Liver (tissue), 9 donors: ENCODE measurements around the gene GATD1. TPM values are rescaled to one million over a fixed set of nuclear protein-coding genes. Genes with fewer than 3 reads are reported as not detected.

Source experiments
- DNase-seq: peaks from one replicate; pipeline ENCODE4 v3.0.0-alpha.2; 2017; ENCODE audit warnings: low spot score
- H3K27ac ChIP-seq, 2 donors: one replicate each; pipeline ENCODE4 v1.7.0; 2013; ENCODE audit warnings: inconsistent platforms in 2 of 2, low read length in 2 of 2, control low read depth in 1 of 2, low read depth in 1 of 2, mild to moderate bottlenecking in 1 of 2
- H3K27me3 ChIP-seq, 4 donors: one replicate each; pipeline versions ENCODE4 v1.6.1 to v1.7.0; 2013; ENCODE audit warnings: low read length in 3 of 4, inconsistent platforms in 1 of 4, mild to moderate bottlenecking in 1 of 4, moderate library complexity in 1 of 4; ENCODE audit not compliant: control insufficient read depth in 4 of 4, insufficient read depth in 4 of 4
- H3K36me3 ChIP-seq, 4 donors: one replicate each; pipeline versions ENCODE4 v1.6.1 to v1.7.0; 2013; ENCODE audit warnings: low read length in 3 of 4, mild to moderate bottlenecking in 3 of 4, low read depth in 1 of 4, moderate library complexity in 1 of 4; ENCODE audit not compliant: control insufficient read depth in 4 of 4, insufficient read depth in 3 of 4
- H3K4me1 ChIP-seq, 4 donors: one replicate each; pipeline versions ENCODE4 v1.6.1 to v1.7.0; 2013; ENCODE audit warnings: low read length in 3 of 4, mild to moderate bottlenecking in 3 of 4, moderate library complexity in 1 of 4; ENCODE audit not compliant: control insufficient read depth in 4 of 4, insufficient read depth in 4 of 4
- H3K4me3 ChIP-seq, 3 donors: one replicate each; pipeline versions ENCODE4 v1.6.1 to v1.7.0; 2013; ENCODE audit warnings: low read length in 3 of 3, control low read depth in 1 of 3, low read depth in 1 of 3, mild to moderate bottlenecking in 1 of 3
- H3K9ac ChIP-seq, 2 donors: one replicate each; pipeline ENCODE4 v1.7.0; 2013; ENCODE audit warnings: low read length in 2 of 2, mild to moderate bottlenecking in 2 of 2, moderate library complexity in 2 of 2, control low read depth in 1 of 2, low read depth in 1 of 2
- H3K9me3 ChIP-seq, 4 donors: one replicate each; pipeline versions ENCODE4 v1.6.1 to v1.7.0; 2013; ENCODE audit warnings: low read length in 3 of 4; ENCODE audit not compliant: control insufficient read depth in 4 of 4
- EGR1 ChIP-seq, 2 donors: IDR thresholded peaks; 2 replicates each; pipeline ENCODE4 v1.6.1; 2016 to 2018; ENCODE audit warnings: antibody characterized with exemption in 2 of 2, low read depth in 2 of 2
- FOXA1 ChIP-seq: IDR thresholded peaks from 2 replicates; pipeline ENCODE4 v1.6.1; 2016; ENCODE audit warnings: antibody characterized with exemption
- FOXA2 ChIP-seq: IDR thresholded peaks from 2 replicates; pipeline ENCODE4 v1.6.1; 2016; ENCODE audit warnings: antibody characterized with exemption
- GABPA ChIP-seq, 2 donors: IDR thresholded peaks in 1 of 2; conservative IDR thresholded peaks in 1 of 2; 2 replicates each; pipeline ENCODE4 v1.6.1; 2016; ENCODE audit warnings: antibody characterized with exemption in 2 of 2, mild to moderate bottlenecking in 1 of 2, moderate library complexity in 1 of 2
- HNF4A ChIP-seq, 2 donors: conservative IDR thresholded peaks; 2 replicates each; pipeline ENCODE4 v1.6.1; 2016; ENCODE audit warnings: antibody characterized with exemption in 2 of 2, mild to moderate bottlenecking in 2 of 2
- HNF4G ChIP-seq: IDR thresholded peaks from 2 replicates; pipeline ENCODE4 v1.6.1; 2016; ENCODE audit warnings: antibody characterized with exemption
- JUND ChIP-seq, 2 donors: IDR thresholded peaks; 2 replicates each; pipeline ENCODE4 v1.6.1; 2016; ENCODE audit warnings: antibody characterized with exemption in 2 of 2
- RXRA ChIP-seq, 2 donors: IDR thresholded peaks; 2 replicates each; pipeline ENCODE4 v1.6.1; 2017 to 2018; ENCODE audit warnings: antibody characterized with exemption in 2 of 2, mild to moderate bottlenecking in 1 of 2
- TAF1 ChIP-seq: conservative IDR thresholded peaks from 2 replicates; pipeline ENCODE4 v1.6.1; 2016; ENCODE audit warnings: antibody characterized with exemption, mild to moderate bottlenecking
- YY1 ChIP-seq: IDR thresholded peaks from 2 replicates; pipeline ENCODE4 v1.6.1; 2016; ENCODE audit warnings: antibody characterized with exemption, mild to moderate bottlenecking
- WGBS: extraction: QIAGEN DNeasy Blood & Tissue Kit; methylation state at CpG from one replicate; pipeline ENCODE4 v1.1.7; 2013; 5-methylcytosine and 5-hydroxymethylcytosine counted together
- polyA plus RNA-seq, 2 donors: library from polyadenylated mRNA; stranded (reverse) in 1 of 2; unstranded in 1 of 2; fragments of 200-250 nt in 1 of 2; fragments of >200 nt in 1 of 2; fragmentation: Nextera tagmentation in 1 of 2; extraction: Ambion mirVana in 1 of 2; gene quantifications; one replicate each; pipeline versions ENCODE4 v1.2.1 to v1.2.3, GENCODE V29; 2013 to 2015
- total RNA-seq, 2 donors: library from RNA; depleted of rRNA; stranded (reverse); fragments of >200 nt; gene quantifications; one replicate each; pipeline ENCODE4 v1.2.3, GENCODE V29; 2014
- TF ChIP-seq, protein P1 (sequence below): IDR thresholded peaks from 2 replicates; pipeline ENCODE4 v1.6.1; 2016; ENCODE audit warnings: antibody characterized with exemption
- TF ChIP-seq, protein P2 (sequence below): IDR thresholded peaks from 2 replicates; pipeline ENCODE4 v1.6.1; 2016; ENCODE audit warnings: antibody characterized with exemption, mild to moderate bottlenecking
- TF ChIP-seq, protein P3 (sequence below): IDR thresholded peaks from 2 replicates; pipeline ENCODE4 v1.6.1; 2016; ENCODE audit warnings: antibody characterized with exemption
- TF ChIP-seq, protein P4 (sequence below): fragments of 150-350 bp; IDR thresholded peaks from 2 replicates; pipeline ENCODE4 v1.5.1; 2017; ENCODE audit warnings: improper control_type of control experiment, low read depth, low read length; ENCODE audit not compliant: missing input control
- TF ChIP-seq, protein P5 (sequence below): IDR thresholded peaks from 2 replicates; pipeline ENCODE4 v1.6.1; 2016; ENCODE audit warnings: antibody characterized with exemption
- donor health status: healthy.
- donor health status: healthy.
- donor health status: healthy.
- donor health status: healthy.
- donor health status: healthy.

The GATD1 gene
- total and polyA plus RNA-seq, 4 donors = 22.7 to 37.2 (median 24.6) TPM

DNA sequence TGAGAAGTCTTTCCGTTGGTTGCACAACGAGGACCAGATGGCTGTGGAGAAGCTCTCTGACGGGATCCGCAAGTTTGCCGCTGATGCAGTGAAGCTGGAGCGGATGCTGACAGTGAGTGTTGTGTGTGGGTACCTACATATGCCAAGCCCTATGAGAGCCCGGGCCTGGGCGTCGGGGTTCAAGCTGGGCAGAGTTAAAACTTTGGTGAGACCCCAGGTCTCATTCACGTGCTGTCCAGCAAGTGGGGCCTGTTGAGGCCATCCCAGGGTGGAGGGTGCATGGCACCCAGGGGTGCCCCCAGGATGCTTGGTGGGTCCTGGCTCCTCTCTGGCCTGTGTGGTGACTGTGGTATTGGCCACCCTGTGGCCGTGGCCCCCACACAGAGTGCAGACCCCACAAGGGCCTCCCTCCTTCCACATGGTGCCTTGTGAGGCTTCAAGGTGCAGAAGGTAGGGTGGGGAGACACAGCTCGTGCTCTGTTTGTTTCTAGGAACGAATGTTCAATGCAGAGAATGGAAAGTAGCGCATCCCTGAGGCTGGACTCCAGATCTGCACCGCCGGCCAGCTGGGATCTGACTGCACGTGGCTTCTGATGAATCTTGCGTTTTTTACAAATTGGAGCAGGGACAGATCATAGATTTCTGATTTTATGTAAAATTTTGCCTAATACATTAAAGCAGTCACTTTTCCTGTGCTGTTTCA is 12.8 kb downstream of the GATD1 start:
- WGBS = 87% methylated on average over 18 of the region's 18 CpGs
- no peak for DNase-seq

DNA sequence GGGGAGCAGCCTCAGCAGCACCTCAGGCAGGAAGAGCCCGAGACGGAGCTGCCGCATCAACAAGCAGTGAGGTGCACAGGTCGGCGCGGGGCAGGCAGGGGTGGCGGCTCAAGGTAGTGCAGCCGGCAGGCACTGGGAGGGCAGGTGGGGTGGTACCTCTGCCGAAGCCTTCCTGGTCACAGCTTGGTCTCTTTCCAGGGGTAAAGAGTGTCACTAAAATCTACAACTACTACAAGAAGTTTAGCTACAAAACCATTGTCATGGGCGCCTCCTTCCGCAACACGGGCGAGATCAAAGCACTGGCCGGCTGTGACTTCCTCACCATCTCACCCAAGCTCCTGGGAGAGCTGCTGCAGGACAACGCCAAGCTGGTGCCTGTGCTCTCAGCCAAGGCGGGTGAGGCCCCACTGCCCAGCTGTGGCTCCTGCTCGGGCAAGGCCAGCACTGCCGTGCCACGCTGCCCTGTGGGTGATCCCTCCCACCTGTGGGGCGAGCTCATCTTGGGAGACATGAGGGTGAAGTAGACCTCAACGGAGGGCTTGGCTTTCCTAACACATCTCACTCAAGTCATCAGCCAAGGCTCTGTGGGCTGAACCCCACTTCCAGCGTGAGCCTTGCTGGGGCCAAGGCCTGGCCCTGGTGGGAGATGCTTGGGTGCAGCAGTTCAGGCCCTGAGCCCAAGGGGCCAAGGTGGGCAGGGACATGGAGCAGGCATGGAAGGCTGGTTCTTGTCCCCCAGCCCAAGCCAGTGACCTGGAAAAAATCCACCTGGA is 13.6 kb downstream of the GATD1 start:
- peaks cover 0 to 8% (median 8%) of the 10 kb centered on the region in 4 donors for H3K4me1 ChIP-seq
- H3K36me3 ChIP-seq = peaks cover 23 to 54% (median 29%) of the 10 kb centered on the region in 4 donors
- H3K9me3 ChIP-seq = no peaks in the 10 kb centered on the region
- no peak overlapping the region for H3K9ac ChIP-seq
- DNase-seq = no peak
- no peak overlapping the region for H3K27ac ChIP-seq
- WGBS = 92% methylated on average over 22 of the region's 22 CpGs
- H3K4me3 ChIP-seq = no peak overlapping the region
- H3K27me3 ChIP-seq = no peaks in the 10 kb centered on the region
- TF ChIP-seq, protein P1, sequence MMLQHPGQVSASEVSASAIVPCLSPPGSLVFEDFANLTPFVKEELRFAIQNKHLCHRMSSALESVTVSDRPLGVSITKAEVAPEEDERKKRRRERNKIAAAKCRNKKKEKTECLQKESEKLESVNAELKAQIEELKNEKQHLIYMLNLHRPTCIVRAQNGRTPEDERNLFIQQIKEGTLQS = no peak
- TF ChIP-seq FOXA1 (no peak), TAF1 (no peak), EGR1 (IDR thresholded peaks at IDR 0.05; ENCODE audit: low read depth in 2 of 2) (no peak)
- TF ChIP-seq, protein P2, sequence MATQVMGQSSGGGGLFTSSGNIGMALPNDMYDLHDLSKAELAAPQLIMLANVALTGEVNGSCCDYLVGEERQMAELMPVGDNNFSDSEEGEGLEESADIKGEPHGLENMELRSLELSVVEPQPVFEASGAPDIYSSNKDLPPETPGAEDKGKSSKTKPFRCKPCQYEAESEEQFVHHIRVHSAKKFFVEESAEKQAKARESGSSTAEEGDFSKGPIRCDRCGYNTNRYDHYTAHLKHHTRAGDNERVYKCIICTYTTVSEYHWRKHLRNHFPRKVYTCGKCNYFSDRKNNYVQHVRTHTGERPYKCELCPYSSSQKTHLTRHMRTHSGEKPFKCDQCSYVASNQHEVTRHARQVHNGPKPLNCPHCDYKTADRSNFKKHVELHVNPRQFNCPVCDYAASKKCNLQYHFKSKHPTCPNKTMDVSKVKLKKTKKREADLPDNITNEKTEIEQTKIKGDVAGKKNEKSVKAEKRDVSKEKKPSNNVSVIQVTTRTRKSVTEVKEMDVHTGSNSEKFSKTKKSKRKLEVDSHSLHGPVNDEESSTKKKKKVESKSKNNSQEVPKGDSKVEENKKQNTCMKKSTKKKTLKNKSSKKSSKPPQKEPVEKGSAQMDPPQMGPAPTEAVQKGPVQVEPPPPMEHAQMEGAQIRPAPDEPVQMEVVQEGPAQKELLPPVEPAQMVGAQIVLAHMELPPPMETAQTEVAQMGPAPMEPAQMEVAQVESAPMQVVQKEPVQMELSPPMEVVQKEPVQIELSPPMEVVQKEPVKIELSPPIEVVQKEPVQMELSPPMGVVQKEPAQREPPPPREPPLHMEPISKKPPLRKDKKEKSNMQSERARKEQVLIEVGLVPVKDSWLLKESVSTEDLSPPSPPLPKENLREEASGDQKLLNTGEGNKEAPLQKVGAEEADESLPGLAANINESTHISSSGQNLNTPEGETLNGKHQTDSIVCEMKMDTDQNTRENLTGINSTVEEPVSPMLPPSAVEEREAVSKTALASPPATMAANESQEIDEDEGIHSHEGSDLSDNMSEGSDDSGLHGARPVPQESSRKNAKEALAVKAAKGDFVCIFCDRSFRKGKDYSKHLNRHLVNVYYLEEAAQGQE = no peak
- TF ChIP-seq, protein P3, sequence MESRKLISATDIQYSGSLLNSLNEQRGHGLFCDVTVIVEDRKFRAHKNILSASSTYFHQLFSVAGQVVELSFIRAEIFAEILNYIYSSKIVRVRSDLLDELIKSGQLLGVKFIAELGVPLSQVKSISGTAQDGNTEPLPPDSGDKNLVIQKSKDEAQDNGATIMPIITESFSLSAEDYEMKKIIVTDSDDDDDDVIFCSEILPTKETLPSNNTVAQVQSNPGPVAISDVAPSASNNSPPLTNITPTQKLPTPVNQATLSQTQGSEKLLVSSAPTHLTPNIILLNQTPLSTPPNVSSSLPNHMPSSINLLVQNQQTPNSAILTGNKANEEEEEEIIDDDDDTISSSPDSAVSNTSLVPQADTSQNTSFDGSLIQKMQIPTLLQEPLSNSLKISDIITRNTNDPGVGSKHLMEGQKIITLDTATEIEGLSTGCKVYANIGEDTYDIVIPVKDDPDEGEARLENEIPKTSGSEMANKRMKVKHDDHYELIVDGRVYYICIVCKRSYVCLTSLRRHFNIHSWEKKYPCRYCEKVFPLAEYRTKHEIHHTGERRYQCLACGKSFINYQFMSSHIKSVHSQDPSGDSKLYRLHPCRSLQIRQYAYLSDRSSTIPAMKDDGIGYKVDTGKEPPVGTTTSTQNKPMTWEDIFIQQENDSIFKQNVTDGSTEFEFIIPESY = no peak
- TF ChIP-seq, protein P4, sequence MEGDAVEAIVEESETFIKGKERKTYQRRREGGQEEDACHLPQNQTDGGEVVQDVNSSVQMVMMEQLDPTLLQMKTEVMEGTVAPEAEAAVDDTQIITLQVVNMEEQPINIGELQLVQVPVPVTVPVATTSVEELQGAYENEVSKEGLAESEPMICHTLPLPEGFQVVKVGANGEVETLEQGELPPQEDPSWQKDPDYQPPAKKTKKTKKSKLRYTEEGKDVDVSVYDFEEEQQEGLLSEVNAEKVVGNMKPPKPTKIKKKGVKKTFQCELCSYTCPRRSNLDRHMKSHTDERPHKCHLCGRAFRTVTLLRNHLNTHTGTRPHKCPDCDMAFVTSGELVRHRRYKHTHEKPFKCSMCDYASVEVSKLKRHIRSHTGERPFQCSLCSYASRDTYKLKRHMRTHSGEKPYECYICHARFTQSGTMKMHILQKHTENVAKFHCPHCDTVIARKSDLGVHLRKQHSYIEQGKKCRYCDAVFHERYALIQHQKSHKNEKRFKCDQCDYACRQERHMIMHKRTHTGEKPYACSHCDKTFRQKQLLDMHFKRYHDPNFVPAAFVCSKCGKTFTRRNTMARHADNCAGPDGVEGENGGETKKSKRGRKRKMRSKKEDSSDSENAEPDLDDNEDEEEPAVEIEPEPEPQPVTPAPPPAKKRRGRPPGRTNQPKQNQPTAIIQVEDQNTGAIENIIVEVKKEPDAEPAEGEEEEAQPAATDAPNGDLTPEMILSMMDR = no peak

More for the DNA sequence above, 12.8 kb downstream of the GATD1 start:
- H3K4me3 ChIP-seq = no peak overlapping the region
- no peak overlapping the region for H3K9ac ChIP-seq
- peaks cover 19 to 51% (median 26%) of the 10 kb centered on the region in 4 donors for H3K36me3 ChIP-seq
- no peaks in the 10 kb centered on the region for H3K27me3 ChIP-seq
- TF ChIP-seq TAF1 = no peak
- no peak for TF ChIP-seq FOXA1
- TF ChIP-seq YY1 = no peak
- TF ChIP-seq, protein P5, sequence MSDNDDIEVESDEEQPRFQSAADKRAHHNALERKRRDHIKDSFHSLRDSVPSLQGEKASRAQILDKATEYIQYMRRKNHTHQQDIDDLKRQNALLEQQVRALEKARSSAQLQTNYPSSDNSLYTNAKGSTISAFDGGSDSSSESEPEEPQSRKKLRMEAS = no peak
- TF ChIP-seq HNF4G = no peak
- no peak for TF ChIP-seq HNF4A (conservative IDR thresholded peaks at IDR 0.05)
- no peak for TF ChIP-seq EGR1 (IDR thresholded peaks at IDR 0.05; ENCODE audit: low read depth in 2 of 2)
- TF ChIP-seq, protein P1 = no peak
- TF ChIP-seq RXRA (IDR thresholded peaks at IDR 0.05) = no peak
- no peak for TF ChIP-seq JUND (IDR thresholded peaks at IDR 0.05)
- no peak for TF ChIP-seq FOXA2
- no peak for TF ChIP-seq GABPA (IDR thresholded peaks at IDR 0.05 in 1 of 2, conservative IDR thresholded peaks at IDR 0.05 in 1 of 2)
- TF ChIP-seq, protein P4 = no peak
- TF ChIP-seq, protein P3 = no peak
- no peak overlapping the region for H3K27ac ChIP-seq
- H3K4me1 ChIP-seq = peaks cover 0 to 8% (median 8%) of the 10 kb centered on the region in 4 donors
- H3K9me3 ChIP-seq = no peaks in the 10 kb centered on the region
